ENCODE results near the gene ADGRL1.
"Not testable (repeated sequence)": the region's sequence is repeated elsewhere in the genome, so short reads cannot be mapped to it uniquely, and the experiment has no call there.

Gene ADGRL1

GRCh38 chr19:14183741-14184350 lies 22.1 kb downstream of the ADGRL1 start:
- no peak for DNase-seq (ENCODE audit: low read depth)
- no peak for TF ChIP-seq CTCF (conservative IDR thresholded peaks at IDR 0.05; ENCODE audit: control insufficient read depth, insufficient read depth, low read depth, low read length)
- H3K4me3 ChIP-seq (ENCODE audit: control insufficient read depth, low read depth, low read length): no peak overlapping the region

- DNase-seq (ENCODE audit: low read depth): no peak
- H3K4me3 ChIP-seq (ENCODE audit: control insufficient read depth, low read depth, low read length): no peak overlapping the region
- no peak for TF ChIP-seq CTCF (conservative IDR thresholded peaks at IDR 0.05; ENCODE audit: control insufficient read depth, insufficient read depth, low read depth, low read length)
Measured at GRCh38 chr19:14182476-14182875, 23.5 kb downstream of the ADGRL1 start.

GRCh38 chr19:14181906-14182305 lies 24.1 kb downstream of the ADGRL1 start:
- H3K4me3 ChIP-seq (ENCODE audit: control insufficient read depth, low read depth, low read length): no peak overlapping the region
- no peak for TF ChIP-seq CTCF (conservative IDR thresholded peaks at IDR 0.05; ENCODE audit: control insufficient read depth, insufficient read depth, low read depth, low read length)
- DNase-seq (ENCODE audit: low read depth): no peak

GRCh38 chr19:14181199-14181598 lies 24.8 kb downstream of the ADGRL1 start:
- not testable (repeated sequence) for DNase-seq (ENCODE audit: low read depth)

GRCh38 chr19:14177496-14178074 lies 28.4 kb downstream of the ADGRL1 start:
- no peak for DNase-seq (ENCODE audit: low read depth)
- no peak for TF ChIP-seq CTCF (conservative IDR thresholded peaks at IDR 0.05; ENCODE audit: control insufficient read depth, insufficient read depth, low read depth, low read length)
- no peak overlapping the region for H3K4me3 ChIP-seq (ENCODE audit: control insufficient read depth, low read depth, low read length)

More at GRCh38 chr19:14181199-14181598, 24.8 kb downstream of the ADGRL1 start:
- H3K4me3 ChIP-seq (ENCODE audit: control insufficient read depth, low read depth, low read length): not testable (repeated sequence)

- H3K4me3 ChIP-seq (ENCODE audit: control insufficient read depth, low read depth, low read length): no peak overlapping the region
- no peak for TF ChIP-seq CTCF (conservative IDR thresholded peaks at IDR 0.05; ENCODE audit: control insufficient read depth, insufficient read depth, low read depth, low read length)
- DNase-seq (ENCODE audit: low read depth): no peak
Measured at GRCh38 chr19:14175351-14175792, 30.6 kb downstream of the ADGRL1 start.

- no peak for DNase-seq (ENCODE audit: low read depth)
- no peak overlapping the region for H3K4me3 ChIP-seq (ENCODE audit: control insufficient read depth, low read depth, low read length)
- no peak for TF ChIP-seq CTCF (conservative IDR thresholded peaks at IDR 0.05; ENCODE audit: control insufficient read depth, insufficient read depth, low read depth, low read length)
Measured at GRCh38 chr19:14174883-14175282, 31.1 kb downstream of the ADGRL1 start.

Measured in fibroblast of mammary gland (primary cell).